ENCODE results near the gene NFASC.
A peak's percentile ranks its signal among the peaks of the same experiment; 100 is the strongest.

NFASC gene

GRCh38 chr1:204863024-204863423, 7.6 kb upstream of the NFASC start:
- no peak for DNase-seq

DNA sequence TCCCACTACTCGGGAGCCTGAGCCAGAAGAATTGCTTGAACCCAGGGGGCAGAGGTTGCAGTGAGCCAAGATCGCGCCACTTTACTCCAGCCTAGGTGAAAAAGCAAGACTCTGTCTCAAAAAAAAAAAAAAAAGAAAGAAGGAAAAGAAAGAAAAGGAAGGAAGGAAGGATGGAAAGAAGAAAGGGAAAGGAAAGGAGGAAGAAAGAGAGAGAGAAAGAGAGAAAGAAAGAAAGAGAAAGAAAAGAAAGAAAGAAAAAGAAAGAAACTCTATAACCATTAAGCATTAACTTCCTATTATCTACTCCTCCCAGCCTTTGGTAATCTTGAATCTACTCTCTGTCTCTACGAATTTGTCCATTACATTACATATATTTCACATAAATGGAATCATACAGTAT, 6.9 kb upstream of the NFASC start:
- DNase-seq: no peak

GRCh38 chr1:204866051-204866596, 4.5 kb upstream of the NFASC start:
- no peak for DNase-seq

- DNase-seq: no peak
Measured at GRCh38 chr1:204867203-204867602, 3.5 kb upstream of the NFASC start.

GRCh38 chr1:204867666-204868339, 2.9 kb upstream of the NFASC start:
- no peak for DNase-seq

DNA sequence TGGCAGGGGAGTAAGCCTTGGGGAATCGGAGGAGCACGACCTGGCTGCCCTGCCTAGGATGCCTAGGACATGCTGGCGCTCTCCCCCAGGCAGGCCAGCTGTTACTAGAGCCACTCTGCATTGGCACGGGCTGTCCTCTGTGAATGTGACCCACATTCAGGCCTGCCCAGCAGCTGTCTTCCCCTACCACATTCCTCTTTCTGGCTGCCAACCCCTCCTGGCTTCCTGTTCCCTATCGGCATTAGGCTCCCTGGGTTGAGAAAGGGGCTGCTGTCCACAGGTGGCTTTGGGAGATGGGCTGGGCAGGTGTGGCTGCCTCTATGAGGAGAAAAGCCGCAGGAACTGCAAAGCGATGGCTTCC, 2.3 kb upstream of the NFASC start:
- no peak for DNase-seq

- DNase-seq: no peak
Measured at GRCh38 chr1:204869097-204869496, 1.6 kb upstream of the NFASC start.

GRCh38 chr1:204871405-204872037, 859 bp downstream of the NFASC start:
- DNase-seq: no peak

- DNase-seq: no peak
Measured at GRCh38 chr1:204872262-204872881, 1.7 kb downstream of the NFASC start.

DNA sequence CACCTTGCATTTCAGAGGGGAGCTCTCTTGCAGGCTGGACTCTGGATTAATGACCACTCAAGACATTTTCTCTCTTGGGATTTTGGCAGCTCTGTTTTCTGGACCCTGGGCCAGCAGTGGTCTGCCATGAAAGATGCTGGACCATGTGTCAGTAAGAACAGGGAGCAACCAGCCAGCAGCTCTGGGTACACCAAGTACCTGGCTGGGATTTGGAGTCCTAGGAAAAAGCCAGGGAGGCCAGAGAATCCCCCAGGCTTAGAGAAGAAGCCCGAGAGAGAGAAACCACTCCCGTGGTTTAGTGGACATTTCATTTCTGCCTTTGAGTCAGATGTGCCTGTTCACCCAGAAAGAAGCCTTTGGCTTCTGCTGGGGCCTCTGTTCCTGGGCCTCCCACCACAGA, 2.5 kb downstream of the NFASC start:
- no peak for DNase-seq

- no peak for DNase-seq
Measured at GRCh38 chr1:204873714-204874113, 3.1 kb downstream of the NFASC start.

- no peak for DNase-seq
Measured at GRCh38 chr1:204874274-204874673, 3.6 kb downstream of the NFASC start.

DNA sequence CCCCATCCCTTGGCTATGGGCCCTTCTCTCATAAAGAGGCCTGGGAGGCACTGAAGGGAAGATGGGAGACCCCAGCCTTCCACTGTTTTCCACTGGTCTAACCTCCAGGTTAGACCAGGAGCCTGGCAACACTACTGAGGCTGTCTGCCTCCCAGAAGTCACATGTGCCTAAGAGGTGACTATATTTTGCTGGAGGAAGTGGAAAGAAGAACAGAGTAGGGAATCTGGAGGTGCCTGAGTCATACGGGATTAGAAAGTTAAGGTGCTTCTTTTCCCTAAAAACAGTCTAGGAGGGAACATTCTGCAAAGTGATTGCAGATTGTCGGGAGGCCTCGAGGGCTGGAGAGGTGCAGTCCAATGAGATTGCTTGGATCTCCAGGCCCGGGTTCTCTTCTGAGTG, 4.6 kb downstream of the NFASC start:
- DNase-seq: no peak

- no peak for DNase-seq
Measured at GRCh38 chr1:204878621-204879234, 8.1 kb downstream of the NFASC start.

DNA sequence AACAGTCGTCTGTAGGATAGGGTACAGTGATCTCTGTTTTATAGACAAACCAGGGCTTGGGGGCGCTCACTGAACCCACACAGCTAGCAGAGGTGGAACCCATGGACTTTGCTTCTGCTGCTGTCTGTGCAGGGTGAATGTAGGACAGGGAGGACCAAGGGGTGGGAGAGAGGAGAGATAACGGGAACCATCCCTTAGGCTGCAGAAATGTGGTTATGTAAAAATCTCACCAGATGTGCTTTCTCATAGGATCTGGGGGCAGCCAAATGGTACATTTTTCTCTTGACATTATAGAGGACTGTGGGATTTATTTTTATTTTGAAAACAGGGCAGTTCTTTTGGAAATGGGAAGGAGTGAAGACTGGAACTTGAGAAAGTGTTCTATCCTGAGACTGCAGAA, 8.7 kb downstream of the NFASC start:
- no peak for DNase-seq

- no peak for DNase-seq
Measured at GRCh38 chr1:204880906-204881305, 10.2 kb downstream of the NFASC start.

DNA sequence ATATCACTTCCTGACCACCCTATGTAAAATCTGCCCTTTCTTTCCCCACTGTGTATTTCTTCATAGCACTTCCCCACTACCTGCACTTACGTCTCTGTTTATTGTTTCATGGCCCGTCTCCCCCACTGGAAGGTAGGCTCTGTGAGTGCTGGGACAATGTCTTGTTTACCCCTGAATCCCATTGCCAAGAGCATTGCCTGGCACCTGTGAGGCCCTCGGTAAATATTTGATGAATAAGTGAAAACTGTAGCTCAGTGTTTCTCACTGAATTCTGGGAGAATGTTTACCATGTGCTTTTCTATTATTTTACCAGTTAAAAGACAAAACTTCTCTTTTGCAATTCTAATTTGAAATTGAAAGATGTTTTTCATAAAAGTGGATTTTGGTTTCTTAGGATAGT, 11.8 kb downstream of the NFASC start:
- peak; percentile 61 for DNase-seq

- no peak for DNase-seq
Measured at GRCh38 chr1:204883405-204883804, 12.7 kb downstream of the NFASC start.

GRCh38 chr1:204885288-204885711, 14.6 kb downstream of the NFASC start:
- DNase-seq: no peak

GRCh38 chr1:204885790-204886189, 15.1 kb downstream of the NFASC start:
- DNase-seq: no peak

DNA sequence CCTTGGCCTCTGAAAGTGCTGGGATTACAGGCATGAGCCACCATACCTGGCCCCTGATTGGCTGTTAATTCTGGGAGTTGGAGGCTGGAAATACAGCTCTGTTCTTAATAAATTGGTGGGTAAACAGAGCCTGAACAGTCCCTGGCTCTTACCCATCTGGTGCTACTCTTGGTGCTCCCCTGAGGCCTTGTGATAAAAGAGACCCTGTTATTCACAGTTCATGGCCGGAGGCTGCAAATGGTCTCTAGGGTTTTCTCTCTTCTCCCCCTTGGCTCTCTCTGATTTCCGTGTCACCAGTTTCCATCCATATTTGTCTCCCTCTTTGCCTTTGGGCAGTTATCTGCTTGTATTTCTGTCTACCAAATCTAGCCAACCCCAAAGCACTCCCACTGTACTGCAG, 17.2 kb downstream of the NFASC start:
- DNase-seq: peak; percentile 88

DNA sequence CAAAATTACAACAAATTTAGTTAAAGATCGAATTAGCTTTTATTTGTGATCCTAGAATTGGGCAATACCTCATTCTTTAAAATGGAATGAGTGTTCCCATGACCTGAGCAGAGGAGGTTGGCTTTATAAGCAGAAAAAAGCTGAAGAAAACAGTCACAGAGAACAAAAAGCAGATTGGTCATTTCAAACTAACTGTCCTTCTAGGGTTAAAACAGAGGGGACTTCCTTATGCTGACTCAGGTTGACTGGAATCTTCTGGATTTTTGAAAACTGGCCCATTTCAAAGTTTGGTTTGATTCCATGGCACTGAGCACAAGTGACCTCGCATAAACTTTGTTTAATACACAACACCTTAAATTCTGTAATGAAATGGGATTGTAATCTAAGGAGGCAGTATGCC, 17.6 kb downstream of the NFASC start:
- no peak for DNase-seq

- peak; percentile 17 for DNase-seq
Measured at GRCh38 chr1:204889681-204890383, 19.2 kb downstream of the NFASC start.

Data from NCI-H1092 treated with DMSO at 0.1 percent for 48 hours (cell line).